Upper lobe of left lung (tissue), 4 donors: ENCODE results near the gene TCERG1L.

Experiments
- POLR2A ChIP-seq, 4 donors: fragments of 450-650 bp; IDR thresholded peaks; one replicate each; pipeline ENCODE4 v1.5.1; 2016 to 2017; ENCODE audit warnings: antibody characterized with exemption in 4 of 4, mild to moderate bottlenecking in 2 of 4
- POLR2AphosphoS5 ChIP-seq, 2 donors: sonication (generic); formaldehyde crosslinking; IDR thresholded peaks; one replicate each; pipeline ENCODE4 v1.5.1; 2017; ENCODE audit warnings: antibody characterized with exemption in 2 of 2

DNA sequence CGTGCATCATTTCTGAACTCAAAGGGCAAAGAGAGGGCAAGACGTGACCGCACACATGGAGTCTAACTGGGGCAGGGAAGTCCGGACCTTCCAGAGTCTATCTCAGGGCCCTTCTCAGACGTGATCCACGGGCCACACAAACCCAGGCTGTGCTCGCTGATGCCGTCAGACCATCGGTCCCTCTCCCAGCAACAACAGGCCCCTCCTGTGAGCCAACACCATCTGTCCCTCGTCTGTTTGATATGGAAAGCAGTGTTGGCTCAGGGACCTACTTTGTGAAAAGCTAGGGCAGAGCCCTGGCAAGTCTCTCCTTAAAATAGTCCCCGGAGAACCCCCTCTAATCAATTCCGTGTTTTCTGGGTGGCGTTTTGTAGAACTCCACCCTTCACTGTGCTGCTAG lies 208.8 kb downstream of the TCERG1L start:
- no peak for TF ChIP-seq POLR2A (IDR thresholded peaks at IDR 0.05)
- no peak for TF ChIP-seq POLR2AphosphoS5 (IDR thresholded peaks at IDR 0.05)
